Pancreas (tissue), 10 donors: ENCODE results near the gene ASB3. TPM values are rescaled to one million over a fixed set of nuclear protein-coding genes. Genes with fewer than 3 reads are reported as not detected.

Experiments used
- ATAC-seq, 4 donors: fragments of 200-7000 bp; cut with Tn5 transposase; one replicate each; pipeline versions ENCODE4 v1.8.0 to v1.9.1; 2020; ENCODE audit warnings: mild to moderate bottlenecking in 4 of 4, moderate library complexity in 4 of 4
- DNase-seq, 6 donors: peaks; one replicate each; pipeline ENCODE4 v3.0.0-alpha.2; 2020
- FAIRE-seq: peaks from 2 replicates; lab custom pipeline; 2012; peaks lifted over from hg19 to GRCh38; lab: Jason Lieb, UNC
- H3K27ac ChIP-seq, 4 donors: fragments of 200-600 bp; sonication (generic); 1 replicate in 3 of 4; 2 replicates in 1 of 4; pipeline versions ENCODE4 v1.5.0 to v1.8.0; 2020
- H3K27me3 ChIP-seq, 4 donors: fragments of 200-600 bp; one replicate each; pipeline ENCODE4 v1.8.0; 2021
- H3K36me3 ChIP-seq, 3 donors: fragments of 200-600 bp; sonication (generic) in 1 of 3; one replicate each; pipeline versions ENCODE4 v1.5.0 to v1.8.0; 2020 to 2021
- H3K4me1 ChIP-seq, 3 donors: fragments of 200-600 bp; one replicate each; pipeline ENCODE4 v1.8.0; 2021
- H3K4me3 ChIP-seq, 4 donors: fragments of 200-600 bp; sonication (generic) in 2 of 4; one replicate each; pipeline versions ENCODE4 v1.5.0 to v1.8.0; 2020 to 2021
- H3K9me3 ChIP-seq, 4 donors: fragments of 200-600 bp; one replicate each; pipeline ENCODE4 v1.8.0; 2021
- WGBS, 2 donors: extraction: QIAGEN DNeasy Blood & Tissue Kit; methylation state at CpG; one replicate each; pipeline ENCODE4 v1.1.7; 2013; 5-methylcytosine and 5-hydroxymethylcytosine counted together
- intact Hi-C, 3 donors: fragments of 100-400 bp; cut with DNase I; formaldehyde crosslinking; loops; one replicate each; pipeline versions ENCODE4 v1.11.1 to v1.14.2; 2022
- polyA plus RNA-seq, 2 donors: library from polyadenylated mRNA; stranded (reverse); fragments of 200-250 nt; gene quantifications; one replicate each; pipeline ENCODE4 v1.2.3, GENCODE V29; 2013
- total RNA-seq, 6 donors: library from RNA; stranded (reverse); fragmentation: NEBNext Ultra II Directional in 4 of 6; extraction: Animal tissue kit (Norgen Biotek cat#: 25700) in 4 of 6; gene quantifications; one replicate each; pipeline versions ENCODE4 v1.2.1 to v1.2.4, GENCODE V29; 2021 to 2023
- TF ChIP-seq, protein P1 (sequence below), 4 donors: fragments of 200-600 bp; sonication (generic) in 3 of 4; IDR thresholded peaks; one replicate each; pipeline versions ENCODE4 v1.5.0 to v1.8.0; 2021; ENCODE audit warnings: antibody characterized with exemption in 4 of 4
- donor health status: healthy with polysubstance abuse.
- donor health status: DM: no; HTN: no; CAD: no; lungs with moderate emphysema.
- donor health status: DM: no; HTN: no; CAD: no.
- donor health status: control.
- donor health status: control.
- donor health status: Bipolar disorder and iron deficiency.
- donor health status: DM: yes; HTN: yes; CAD: no.
- donor health status: DM: no; HTN: no; CAD: no.
- donor health status: DM: no; HTN: no; CAD: no.
- donor health status: DM: yes; HTN: yes; CAD: no.

Gene ASB3
- total and polyA plus RNA-seq, 8 donors: 4.3 to 10.1 (median 7.2) TPM

DNA sequence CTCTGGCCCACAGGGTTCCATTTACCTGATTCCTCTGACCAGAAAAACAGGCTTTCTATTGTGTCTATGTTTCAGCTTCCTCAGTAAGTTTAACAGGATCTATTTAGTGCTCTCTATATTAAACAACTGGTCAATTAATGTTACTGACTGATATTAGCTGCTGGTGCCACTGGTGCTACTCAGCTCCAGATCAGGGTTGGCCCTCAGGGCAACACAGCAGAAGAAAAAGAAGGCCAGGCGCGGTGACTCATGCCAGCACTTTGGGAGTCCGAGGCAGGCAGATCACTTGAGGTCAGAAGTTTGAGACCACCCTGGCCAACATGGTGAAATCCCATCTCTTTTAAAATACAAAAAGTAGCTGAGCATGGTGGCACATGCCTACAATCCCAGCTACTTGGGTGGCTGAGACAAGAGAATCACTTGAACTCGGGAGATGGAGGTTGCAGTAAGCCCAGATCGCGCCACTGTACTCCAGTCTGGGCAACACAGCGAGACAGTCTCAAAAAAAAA lies 75.4 kb downstream of the ASB3 start:
- no peaks in the 10 kb centered on the region for H3K4me1 ChIP-seq
- TF ChIP-seq, protein P1, sequence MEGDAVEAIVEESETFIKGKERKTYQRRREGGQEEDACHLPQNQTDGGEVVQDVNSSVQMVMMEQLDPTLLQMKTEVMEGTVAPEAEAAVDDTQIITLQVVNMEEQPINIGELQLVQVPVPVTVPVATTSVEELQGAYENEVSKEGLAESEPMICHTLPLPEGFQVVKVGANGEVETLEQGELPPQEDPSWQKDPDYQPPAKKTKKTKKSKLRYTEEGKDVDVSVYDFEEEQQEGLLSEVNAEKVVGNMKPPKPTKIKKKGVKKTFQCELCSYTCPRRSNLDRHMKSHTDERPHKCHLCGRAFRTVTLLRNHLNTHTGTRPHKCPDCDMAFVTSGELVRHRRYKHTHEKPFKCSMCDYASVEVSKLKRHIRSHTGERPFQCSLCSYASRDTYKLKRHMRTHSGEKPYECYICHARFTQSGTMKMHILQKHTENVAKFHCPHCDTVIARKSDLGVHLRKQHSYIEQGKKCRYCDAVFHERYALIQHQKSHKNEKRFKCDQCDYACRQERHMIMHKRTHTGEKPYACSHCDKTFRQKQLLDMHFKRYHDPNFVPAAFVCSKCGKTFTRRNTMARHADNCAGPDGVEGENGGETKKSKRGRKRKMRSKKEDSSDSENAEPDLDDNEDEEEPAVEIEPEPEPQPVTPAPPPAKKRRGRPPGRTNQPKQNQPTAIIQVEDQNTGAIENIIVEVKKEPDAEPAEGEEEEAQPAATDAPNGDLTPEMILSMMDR (IDR thresholded peaks at IDR 0.05): no peak
- WGBS, 2 donors: 96 to 98% methylated on average over 7 of the region's 7 CpGs

GRCh38 chr2:53708988-53709387 lies 77.8 kb downstream of the ASB3 start:
- TF ChIP-seq, protein P1 (IDR thresholded peaks at IDR 0.05): no peak
- Histone ChIP-seq H3K4me3 (no peak overlapping the region), H3K27me3 (no peaks in the 10 kb centered on the region), H3K27ac (no peak overlapping the region), H3K36me3 (peaks cover 0 to 5% (median 0%) of the 10 kb centered on the region in 3 donors), H3K4me1 (no peaks in the 10 kb centered on the region), H3K9me3 (no peaks in the 10 kb centered on the region)
- intact Hi-C loops: no loop called here
- DNase-seq (no peak), FAIRE-seq (no peak), ATAC-seq (no peak)

More for the DNA sequence above, 75.4 kb downstream of the ASB3 start:
- FAIRE-seq (no peak), ATAC-seq (no peak), DNase-seq (no peak)
- no peaks in the 10 kb centered on the region for H3K27me3 ChIP-seq
- H3K4me3 ChIP-seq: no peak overlapping the region
- intact Hi-C loops: no loop called here
- no peak overlapping the region for H3K27ac ChIP-seq
- peaks cover 0 to 5% (median 0%) of the 10 kb centered on the region in 3 donors for H3K36me3 ChIP-seq
- no peaks in the 10 kb centered on the region for H3K9me3 ChIP-seq

DNA sequence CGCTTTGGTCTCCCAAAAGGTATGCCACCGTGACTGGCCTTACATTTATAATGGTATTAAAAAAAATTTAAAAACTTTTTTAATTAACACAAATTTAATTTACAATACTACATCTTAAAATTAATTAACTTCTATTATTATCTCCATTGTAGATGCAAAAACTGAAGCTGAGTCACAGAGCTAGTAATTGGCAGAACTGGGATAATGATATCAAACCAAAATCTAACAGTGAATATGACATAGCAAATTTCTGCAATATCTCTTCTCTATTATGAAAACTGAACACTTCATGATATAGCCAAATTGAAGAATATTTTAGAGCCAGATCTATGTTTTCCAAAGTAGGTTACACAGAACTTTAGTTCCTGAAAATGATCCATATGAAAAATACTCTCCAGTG lies 85.5 kb downstream of the ASB3 start:
- WGBS, 2 donors: 95 to 99% methylated on average over 2 of the region's 2 CpGs
- TF ChIP-seq, protein P1 (IDR thresholded peaks at IDR 0.05): no peak
- Histone ChIP-seq H3K4me1 (no peaks in the 10 kb centered on the region), H3K27me3 (no peaks in the 10 kb centered on the region), H3K4me3 (no peak overlapping the region), H3K9me3 (no peaks in the 10 kb centered on the region), H3K27ac (no peak overlapping the region), H3K36me3 (peaks cover 0 to 5% (median 0%) of the 10 kb centered on the region in 3 donors)
- intact Hi-C loops: no loop called here
- ATAC-seq (no peak), DNase-seq (no peak), FAIRE-seq (no peak)

DNA sequence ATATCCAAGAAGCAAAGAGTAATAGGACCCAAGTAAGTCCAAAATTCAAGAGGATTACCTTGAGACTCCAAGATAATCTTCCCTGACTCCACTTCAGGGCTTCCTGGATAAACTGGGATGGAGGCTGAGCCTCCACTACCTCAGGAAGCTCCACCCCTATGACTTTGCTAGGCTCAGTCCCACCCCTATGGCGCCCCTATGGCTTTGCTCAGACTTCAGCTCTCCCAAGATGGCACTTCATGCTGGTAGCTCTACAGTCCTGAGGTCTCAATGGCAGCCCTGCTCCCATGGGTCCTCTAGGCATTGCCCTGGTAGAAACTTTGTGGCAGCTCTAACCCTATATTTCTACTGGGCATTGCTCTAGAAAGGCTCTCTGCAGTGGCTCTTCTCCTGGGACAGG lies 89.1 kb downstream of the ASB3 start:
- Histone ChIP-seq H3K27ac (no peak overlapping the region), H3K4me1 (no peaks in the 10 kb centered on the region), H3K9me3 (no peaks in the 10 kb centered on the region), H3K27me3 (no peaks in the 10 kb centered on the region), H3K36me3 (peaks cover 0 to 5% (median 0%) of the 10 kb centered on the region in 3 donors), H3K4me3 (no peak overlapping the region)
- ATAC-seq (no peak), DNase-seq (no peak), FAIRE-seq (no peak)
- intact Hi-C loops: no loop called here
- 97 to 100% methylated on average over 1 of the region's 1 CpG for WGBS, 2 donors
- TF ChIP-seq, protein P1 (IDR thresholded peaks at IDR 0.05): no peak

GRCh38 chr2:53697092-53697491 lies 89.7 kb downstream of the ASB3 start:
- TF ChIP-seq, protein P1 (IDR thresholded peaks at IDR 0.05): no peak
- Histone ChIP-seq H3K27ac (no peak overlapping the region), H3K36me3 (peaks cover 0 to 5% (median 0%) of the 10 kb centered on the region in 3 donors), H3K4me1 (no peaks in the 10 kb centered on the region), H3K27me3 (no peaks in the 10 kb centered on the region), H3K4me3 (no peak overlapping the region), H3K9me3 (no peaks in the 10 kb centered on the region)
- intact Hi-C loops: no loop called here
- FAIRE-seq: no peak
- DNase-seq: no peak
- ATAC-seq: no peak
- WGBS, 2 donors: 88 to 93% methylated on average over 4 of the region's 4 CpGs
